ENCODE measurements around the gene CPVL. TPM values are rescaled to one million over a fixed set of nuclear protein-coding genes. Genes with fewer than 3 reads are reported as not detected.

CPVL gene
- total and polyA plus RNA-seq, 4 donors: 16.6 to 34.8 (median 17.6) TPM

GRCh38 chr7:29019387-29019786, 127.0 kb downstream of the CPVL start:
- no peak overlapping the region for H3K9ac ChIP-seq (ENCODE audit: insufficient read depth in 1 of 2, low read length in 2 of 2)
- no peak overlapping the region for H3K27ac ChIP-seq (ENCODE audit: low read depth in 1 of 2, low read length in 1 of 2)
- 61 to 79% methylated on average over 6 of the region's 6 CpGs for WGBS, 2 donors
- H3K4me1 ChIP-seq (ENCODE audit: control insufficient read depth in 5 of 5, insufficient read depth in 5 of 5, low read length in 5 of 5): peaks cover 0 to 9% (median 2%) of the 10 kb centered on the region in 5 donors
- no peak overlapping the region for H3K4me3 ChIP-seq
- TF ChIP-seq CTCF (IDR thresholded peaks at IDR 0.05; ENCODE audit: control extremely low read depth, extremely low read depth): no peak
- no peak for ATAC-seq (ENCODE audit: insufficient read depth, low FRiP score)
- no peaks in the 10 kb centered on the region for H3K36me3 ChIP-seq (ENCODE audit: control insufficient read depth in 4 of 4, insufficient read depth in 4 of 4, low read length in 4 of 4)
- H3K9me3 ChIP-seq (ENCODE audit: control insufficient read depth in 4 of 4, insufficient read depth in 3 of 4, low read length in 3 of 4): peaks cover 0 to 12% (median 4%) of the 10 kb centered on the region in 4 donors
- no peak for DNase-seq
- H3K27me3 ChIP-seq (ENCODE audit: control insufficient read depth in 3 of 3, insufficient read depth in 3 of 3, low read length in 2 of 3): no peaks in the 10 kb centered on the region

GRCh38 chr7:29017713-29018112, 128.6 kb downstream of the CPVL start:
- no peak for ATAC-seq (ENCODE audit: insufficient read depth, low FRiP score)
- Histone ChIP-seq H3K4me3 (no peak overlapping the region), H3K9ac (ENCODE audit: insufficient read depth in 1 of 2, low read length in 2 of 2) (no peak overlapping the region), H3K4me1 (ENCODE audit: control insufficient read depth in 5 of 5, insufficient read depth in 5 of 5, low read length in 5 of 5) (peaks cover 0 to 9% (median 6%) of the 10 kb centered on the region in 5 donors), H3K27me3 (ENCODE audit: control insufficient read depth in 3 of 3, insufficient read depth in 3 of 3, low read length in 2 of 3) (no peaks in the 10 kb centered on the region), H3K27ac (ENCODE audit: low read depth in 1 of 2, low read length in 1 of 2) (no peak overlapping the region), H3K36me3 (ENCODE audit: control insufficient read depth in 4 of 4, insufficient read depth in 4 of 4, low read length in 4 of 4) (no peaks in the 10 kb centered on the region), H3K9me3 (ENCODE audit: control insufficient read depth in 4 of 4, insufficient read depth in 3 of 4, low read length in 3 of 4) (peaks cover 0 to 10% (median 2%) of the 10 kb centered on the region in 4 donors)
- WGBS, 2 donors: 83 to 87% methylated on average over 2 of the region's 2 CpGs
- TF ChIP-seq CTCF (IDR thresholded peaks at IDR 0.05; ENCODE audit: control extremely low read depth, extremely low read depth): no peak
- no peak for DNase-seq

GRCh38 chr7:29014725-29015124, 131.6 kb downstream of the CPVL start:
- 93 to 97% methylated on average over 3 of the region's 3 CpGs for WGBS, 2 donors
- H3K9ac ChIP-seq (ENCODE audit: insufficient read depth in 1 of 2, low read length in 2 of 2): no peak overlapping the region
- H3K9me3 ChIP-seq (ENCODE audit: control insufficient read depth in 4 of 4, insufficient read depth in 3 of 4, low read length in 3 of 4): no peaks in the 10 kb centered on the region
- no peak overlapping the region for H3K27ac ChIP-seq (ENCODE audit: low read depth in 1 of 2, low read length in 1 of 2)
- no peak overlapping the region for H3K4me3 ChIP-seq
- TF ChIP-seq CTCF (IDR thresholded peaks at IDR 0.05; ENCODE audit: control extremely low read depth, extremely low read depth): no peak
- no peak for DNase-seq
- ATAC-seq (ENCODE audit: insufficient read depth, low FRiP score): no peak
- H3K4me1 ChIP-seq (ENCODE audit: control insufficient read depth in 5 of 5, insufficient read depth in 5 of 5, low read length in 5 of 5): peaks cover 0 to 18% (median 6%) of the 10 kb centered on the region in 5 donors
- H3K27me3 ChIP-seq (ENCODE audit: control insufficient read depth in 3 of 3, insufficient read depth in 3 of 3, low read length in 2 of 3): no peaks in the 10 kb centered on the region
- H3K36me3 ChIP-seq (ENCODE audit: control insufficient read depth in 4 of 4, insufficient read depth in 4 of 4, low read length in 4 of 4): peaks cover 0 to 1% (median 0%) of the 10 kb centered on the region in 4 donors

- DNase-seq (no peak), ATAC-seq (ENCODE audit: insufficient read depth, low FRiP score) (no peak)
- H3K27ac ChIP-seq (ENCODE audit: low read depth in 1 of 2, low read length in 1 of 2): no peak overlapping the region
- no peaks in the 10 kb centered on the region for H3K9me3 ChIP-seq (ENCODE audit: control insufficient read depth in 4 of 4, insufficient read depth in 3 of 4, low read length in 3 of 4)
- H3K27me3 ChIP-seq (ENCODE audit: control insufficient read depth in 3 of 3, insufficient read depth in 3 of 3, low read length in 2 of 3): no peaks in the 10 kb centered on the region
- peaks cover 0 to 1% (median 0%) of the 10 kb centered on the region in 4 donors for H3K36me3 ChIP-seq (ENCODE audit: control insufficient read depth in 4 of 4, insufficient read depth in 4 of 4, low read length in 4 of 4)
- peaks cover 0 to 13% (median 1%) of the 10 kb centered on the region in 5 donors for H3K4me1 ChIP-seq (ENCODE audit: control insufficient read depth in 5 of 5, insufficient read depth in 5 of 5, low read length in 5 of 5)
- H3K4me3 ChIP-seq: no peak overlapping the region
- 77 to 94% methylated on average over 3 of the region's 3 CpGs for WGBS, 2 donors
- no peak overlapping the region for H3K9ac ChIP-seq (ENCODE audit: insufficient read depth in 1 of 2, low read length in 2 of 2)
- TF ChIP-seq CTCF (IDR thresholded peaks at IDR 0.05; ENCODE audit: control extremely low read depth, extremely low read depth): no peak
These were observed 132.4 kb downstream of the CPVL start for GRCh38 chr7:29013931-29014330.

Data from lung (tissue), 12 donors.